Stimulated activated CD4-positive, alpha-beta T cell treated with anti-CD3 and anti-CD28 coated beads, Interleukin-2, amount 100 ng/mL, for 24 hours (primary cell): ENCODE results near the gene ZNF513.
A peak's percentile ranks its signal among the peaks of the same experiment; 100 is the strongest.

Source experiments
- DNase-seq, 2 donors: peaks; one replicate each; pipeline ENCODE4 v3.0.0-alpha.2; 2020

Gene ZNF513

GRCh38 chr2:27379836-27380625 lies 503 bp downstream of the ZNF513 start:
- DNase-seq: peak; percentile 55 to 61

- no peak for DNase-seq
Measured at GRCh38 chr2:27379383-27379835, 1.1 kb downstream of the ZNF513 start.

GRCh38 chr2:27378809-27379290 lies 1.7 kb downstream of the ZNF513 start:
- no peak for DNase-seq

GRCh38 chr2:27378096-27378808 lies 2.3 kb downstream of the ZNF513 start:
- DNase-seq: no peak

- DNase-seq: no peak
Measured at GRCh38 chr2:27377618-27378095, 2.9 kb downstream of the ZNF513 start.

- DNase-seq: no peak
Measured at GRCh38 chr2:27376866-27377617, 3.5 kb downstream of the ZNF513 start.

GRCh38 chr2:27376151-27376865 lies 4.2 kb downstream of the ZNF513 start:
- DNase-seq: no peak

GRCh38 chr2:27375513-27376099 lies 4.9 kb downstream of the ZNF513 start:
- no peak for DNase-seq

GRCh38 chr2:27373567-27373966 lies 7.0 kb downstream of the ZNF513 start:
- DNase-seq: no peak

- DNase-seq: no peak
Measured at GRCh38 chr2:27372937-27373336, 7.6 kb downstream of the ZNF513 start.

GRCh38 chr2:27370816-27371620 lies 9.5 kb downstream of the ZNF513 start:
- peak; percentile 39 to 43 for DNase-seq

GRCh38 chr2:27370026-27370815 lies 10.3 kb downstream of the ZNF513 start, which contains the start of the genes EIF2B4 and SNX17:
Gene EIF2B4 (minus strand): TSS chr2:27370338. CDS start chr2:27370314, 24 bp downstream.
Gene SNX17 (plus strand): TSS chr2:27370616. CDS start chr2:27370744, 128 bp downstream.
- peak; percentile 99 for DNase-seq

- no peak for DNase-seq
Measured at GRCh38 chr2:27369471-27370025, 11.0 kb downstream of the ZNF513 start.

- DNase-seq: no peak
Measured at GRCh38 chr2:27363933-27364332, 16.6 kb downstream of the ZNF513 start.

- no peak for DNase-seq
Measured at GRCh38 chr2:27362678-27363420, 17.7 kb downstream of the ZNF513 start.

- peak; percentile 90 to 92 for DNase-seq
Measured at GRCh38 chr2:27356382-27357181, 24.0 kb downstream of the ZNF513 start, which contains the start of gene GTF3C2. Gene GTF3C2 (minus strand): TSS chr2:27356764. CDS start chr2:27343554, 13,210 bp downstream.

GRCh38 chr2:27356056-27356381 lies 24.5 kb downstream of the ZNF513 start:
- no peak for DNase-seq

GRCh38 chr2:27354597-27354927 lies 26.0 kb downstream of the ZNF513 start:
- DNase-seq: no peak
